GM23338 (cell line): Measurements from ENCODE around the gene FKTN.

Experiments
- CREB1 ChIP-seq: fragments of 250-450 bp; sonication (Bioruptor Pico); IDR thresholded peaks from 2 replicates; pipeline ENCODE4 v1.5.0; 2020; ENCODE audit warnings: low read depth, mild to moderate bottlenecking, moderate library complexity
- EZH2 ChIP-seq: fragments of 200-600 bp; sonication (generic); IDR thresholded peaks from one replicate; pipeline ENCODE4 v1.8.0; 2017; ENCODE audit warnings: antibody characterized with exemption, mild to moderate bottlenecking, low read depth; ENCODE audit not compliant: unreplicated experiment
- POLR2AphosphoS5 ChIP-seq: IDR thresholded peaks from 2 replicates; pipeline ENCODE4 v1.6.1; 2016; ENCODE audit warnings: antibody characterized with exemption, low read depth
- STAT1 ChIP-seq: IDR thresholded peaks from one replicate; pipeline ENCODE4 v1.6.1; 2016; ENCODE audit warnings: antibody characterized with exemption; ENCODE audit not compliant: unreplicated experiment
- TF ChIP-seq, protein P1 (sequence below), 2 experiments: fragments of 200-600 bp in 1 of 2; sonication (generic) in 1 of 2; conservative IDR thresholded peaks; 2 replicates each; pipeline versions ENCODE4 v1.5.1 to v1.6.1; 2016 to 2017; ENCODE audit warnings: antibody characterized with exemption in 2 of 2, low read depth in 2 of 2, mild to moderate bottlenecking in 2 of 2, moderate library complexity in 1 of 2
- TF ChIP-seq, protein P2 (sequence below): IDR thresholded peaks from one replicate; pipeline ENCODE4 v1.6.1; 2018; ENCODE audit warnings: antibody characterized with exemption; ENCODE audit not compliant: unreplicated experiment

DNA sequence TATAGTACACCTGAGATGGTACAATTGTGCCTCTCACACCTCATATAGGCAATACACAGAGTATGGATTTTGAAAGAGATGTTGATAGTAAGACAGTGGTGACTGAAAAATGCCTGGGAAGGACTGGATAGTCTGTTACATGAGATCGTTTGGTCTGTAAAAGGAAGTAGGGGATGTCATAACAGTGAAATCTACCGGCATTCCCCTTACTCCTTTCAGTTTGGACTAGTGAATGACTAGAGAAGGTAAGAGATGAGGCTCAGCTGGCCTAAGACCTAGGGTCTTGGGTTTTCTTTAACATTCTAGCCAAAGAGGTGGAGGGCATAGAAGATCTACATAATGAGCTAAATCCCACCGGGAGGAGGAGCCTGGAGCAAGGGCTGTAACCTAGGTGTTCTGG lies 112.4 kb downstream of the FKTN start:
- TF ChIP-seq, protein P1, sequence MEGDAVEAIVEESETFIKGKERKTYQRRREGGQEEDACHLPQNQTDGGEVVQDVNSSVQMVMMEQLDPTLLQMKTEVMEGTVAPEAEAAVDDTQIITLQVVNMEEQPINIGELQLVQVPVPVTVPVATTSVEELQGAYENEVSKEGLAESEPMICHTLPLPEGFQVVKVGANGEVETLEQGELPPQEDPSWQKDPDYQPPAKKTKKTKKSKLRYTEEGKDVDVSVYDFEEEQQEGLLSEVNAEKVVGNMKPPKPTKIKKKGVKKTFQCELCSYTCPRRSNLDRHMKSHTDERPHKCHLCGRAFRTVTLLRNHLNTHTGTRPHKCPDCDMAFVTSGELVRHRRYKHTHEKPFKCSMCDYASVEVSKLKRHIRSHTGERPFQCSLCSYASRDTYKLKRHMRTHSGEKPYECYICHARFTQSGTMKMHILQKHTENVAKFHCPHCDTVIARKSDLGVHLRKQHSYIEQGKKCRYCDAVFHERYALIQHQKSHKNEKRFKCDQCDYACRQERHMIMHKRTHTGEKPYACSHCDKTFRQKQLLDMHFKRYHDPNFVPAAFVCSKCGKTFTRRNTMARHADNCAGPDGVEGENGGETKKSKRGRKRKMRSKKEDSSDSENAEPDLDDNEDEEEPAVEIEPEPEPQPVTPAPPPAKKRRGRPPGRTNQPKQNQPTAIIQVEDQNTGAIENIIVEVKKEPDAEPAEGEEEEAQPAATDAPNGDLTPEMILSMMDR (conservative IDR thresholded peaks at IDR 0.05; ENCODE audit: low read depth in 2 of 2) = no peak
- TF ChIP-seq CREB1 (CRISPR knock-in tag) (no peak), STAT1 (no peak), EZH2 (no peak), POLR2AphosphoS5 (no peak)
- TF ChIP-seq, protein P2, sequence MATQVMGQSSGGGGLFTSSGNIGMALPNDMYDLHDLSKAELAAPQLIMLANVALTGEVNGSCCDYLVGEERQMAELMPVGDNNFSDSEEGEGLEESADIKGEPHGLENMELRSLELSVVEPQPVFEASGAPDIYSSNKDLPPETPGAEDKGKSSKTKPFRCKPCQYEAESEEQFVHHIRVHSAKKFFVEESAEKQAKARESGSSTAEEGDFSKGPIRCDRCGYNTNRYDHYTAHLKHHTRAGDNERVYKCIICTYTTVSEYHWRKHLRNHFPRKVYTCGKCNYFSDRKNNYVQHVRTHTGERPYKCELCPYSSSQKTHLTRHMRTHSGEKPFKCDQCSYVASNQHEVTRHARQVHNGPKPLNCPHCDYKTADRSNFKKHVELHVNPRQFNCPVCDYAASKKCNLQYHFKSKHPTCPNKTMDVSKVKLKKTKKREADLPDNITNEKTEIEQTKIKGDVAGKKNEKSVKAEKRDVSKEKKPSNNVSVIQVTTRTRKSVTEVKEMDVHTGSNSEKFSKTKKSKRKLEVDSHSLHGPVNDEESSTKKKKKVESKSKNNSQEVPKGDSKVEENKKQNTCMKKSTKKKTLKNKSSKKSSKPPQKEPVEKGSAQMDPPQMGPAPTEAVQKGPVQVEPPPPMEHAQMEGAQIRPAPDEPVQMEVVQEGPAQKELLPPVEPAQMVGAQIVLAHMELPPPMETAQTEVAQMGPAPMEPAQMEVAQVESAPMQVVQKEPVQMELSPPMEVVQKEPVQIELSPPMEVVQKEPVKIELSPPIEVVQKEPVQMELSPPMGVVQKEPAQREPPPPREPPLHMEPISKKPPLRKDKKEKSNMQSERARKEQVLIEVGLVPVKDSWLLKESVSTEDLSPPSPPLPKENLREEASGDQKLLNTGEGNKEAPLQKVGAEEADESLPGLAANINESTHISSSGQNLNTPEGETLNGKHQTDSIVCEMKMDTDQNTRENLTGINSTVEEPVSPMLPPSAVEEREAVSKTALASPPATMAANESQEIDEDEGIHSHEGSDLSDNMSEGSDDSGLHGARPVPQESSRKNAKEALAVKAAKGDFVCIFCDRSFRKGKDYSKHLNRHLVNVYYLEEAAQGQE = no peak
